Measurements from ENCODE around the gene ANKS1B.
"Not testable (repeated sequence)": the region's sequence is repeated elsewhere in the genome, so short reads cannot be mapped to it uniquely, and the experiment has no call there.

Gene ANKS1B

DNA sequence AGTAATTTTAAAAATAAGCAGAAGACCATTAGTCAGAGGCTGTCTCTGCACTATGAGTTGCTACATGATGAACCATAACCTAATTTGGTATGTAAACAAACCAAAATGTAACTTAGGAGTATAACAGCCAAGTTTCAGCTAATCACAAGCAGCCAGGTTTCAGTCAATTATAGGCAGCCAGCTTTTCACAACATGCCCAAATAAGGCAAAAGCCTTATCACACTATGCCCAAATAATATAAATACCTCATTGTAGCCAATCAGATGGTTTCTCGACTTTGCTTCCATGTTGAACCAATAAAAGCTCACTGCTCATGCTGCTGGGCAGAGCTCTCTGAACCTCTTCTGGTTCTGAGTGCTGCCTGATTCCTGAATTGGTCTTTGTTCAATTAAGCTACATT is 298.6 kb downstream of the ANKS1B start:
- no peak for DNase-seq

DNA sequence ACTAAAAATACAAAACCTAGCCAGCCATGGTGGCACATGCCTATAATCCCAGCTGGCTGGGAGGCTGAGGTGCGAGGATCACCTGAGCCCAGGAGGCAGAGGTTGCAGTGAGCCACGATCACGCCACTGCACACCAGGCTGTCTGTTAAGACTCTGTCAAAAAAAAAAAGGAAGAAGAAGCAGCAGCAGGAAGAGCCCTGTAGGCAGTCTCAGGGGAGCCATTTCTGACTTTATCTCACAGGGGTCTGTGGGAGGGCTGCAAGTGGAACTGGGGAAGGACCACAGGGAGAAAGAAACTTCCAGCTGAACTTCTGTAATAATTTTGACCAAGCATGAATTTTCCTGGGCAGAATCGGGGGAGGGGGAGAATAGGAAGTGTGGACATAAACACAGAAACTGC is 304.5 kb downstream of the ANKS1B start:
- DNase-seq = no peak

DNA sequence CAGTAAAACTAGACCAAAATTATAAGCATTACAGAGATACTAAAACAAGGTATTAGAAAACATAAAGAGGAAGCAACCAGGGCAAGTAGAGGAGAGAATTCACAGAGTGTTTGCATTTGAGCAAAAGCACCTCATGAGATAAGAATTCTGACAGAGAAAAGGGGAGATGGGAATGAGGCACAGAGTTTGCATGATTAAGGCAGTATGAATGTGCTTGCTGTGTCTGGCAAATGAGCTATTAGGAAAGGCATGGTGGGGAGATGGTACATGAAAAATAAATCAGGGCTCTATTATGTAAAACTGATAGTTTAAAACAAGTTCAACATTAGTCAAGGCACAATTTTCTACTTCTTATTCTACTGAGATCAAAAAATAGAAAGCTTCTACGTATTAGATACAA is 314.1 kb downstream of the ANKS1B start:
- no peak for DNase-seq

DNA sequence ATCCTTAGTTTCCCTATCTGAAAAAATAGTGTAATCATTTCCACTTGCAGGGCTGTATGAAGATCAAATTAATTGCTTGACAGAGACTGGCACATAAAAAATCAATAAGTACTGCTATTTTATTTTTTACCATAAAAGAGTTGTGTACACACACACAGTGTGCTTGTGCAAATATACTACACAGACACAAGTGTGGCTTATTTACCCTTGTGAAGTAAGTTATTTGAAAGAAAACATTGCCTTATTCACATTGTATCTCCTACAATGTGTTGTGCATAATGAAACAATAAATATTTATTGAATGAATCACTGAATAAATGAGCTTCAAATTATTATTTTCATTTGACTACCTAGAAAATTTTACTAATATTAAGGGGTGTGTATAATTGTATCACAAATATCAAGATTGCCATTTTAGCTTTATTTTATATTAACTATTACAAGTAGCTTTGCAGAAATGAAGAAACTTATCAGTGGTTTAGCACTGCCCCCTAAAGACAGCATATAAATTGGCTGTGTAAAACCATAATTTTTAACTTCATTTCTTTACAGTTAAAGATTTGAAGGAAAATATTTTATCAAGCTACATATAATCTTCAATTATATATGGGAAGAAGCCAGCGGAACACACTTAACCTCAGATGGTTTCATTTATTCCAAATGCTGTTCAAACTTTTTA is 325.9 kb downstream of the ANKS1B start:
- no peak for DNase-seq

DNA sequence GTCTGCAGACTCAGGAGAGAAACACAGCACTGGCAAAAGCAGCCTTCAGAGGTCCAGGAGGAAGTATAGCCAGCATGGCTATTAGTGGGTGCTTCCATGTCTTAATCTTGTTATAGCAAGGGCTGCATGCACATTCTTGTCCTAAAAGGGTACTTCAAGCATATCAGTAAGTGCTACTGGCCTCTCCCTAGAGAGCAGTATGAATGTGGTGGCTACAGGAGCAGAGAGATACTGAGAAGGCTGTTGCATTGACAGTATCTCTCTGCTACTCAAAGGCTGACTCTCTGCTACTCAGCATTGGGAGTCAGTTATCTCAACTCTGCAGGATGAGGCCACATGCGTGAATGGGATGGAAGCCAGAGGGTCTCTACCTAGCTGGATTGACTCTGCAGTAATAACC is 335.2 kb downstream of the ANKS1B start:
- no peak for DNase-seq

DNA sequence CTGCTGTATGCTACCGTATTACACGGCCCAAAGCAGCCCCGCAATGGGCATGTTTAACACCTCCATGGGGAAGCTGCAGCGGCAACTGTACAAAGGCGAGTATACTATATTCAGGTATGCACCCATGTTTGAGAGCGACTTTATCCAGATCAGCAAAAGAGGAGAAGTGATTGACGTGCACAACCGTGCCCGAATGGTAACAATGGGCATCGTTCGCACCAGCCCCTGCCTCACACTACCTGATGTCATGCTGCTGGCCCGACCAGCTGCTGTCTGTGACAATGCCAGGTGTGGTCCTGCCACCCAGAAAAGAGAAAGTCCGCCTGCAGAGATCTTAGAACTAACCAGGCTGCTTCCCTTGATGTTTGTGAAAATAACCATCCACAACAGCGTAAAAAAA is 336.6 kb downstream of the ANKS1B start:
- no peak for DNase-seq

- DNase-seq = no peak
Observed at GRCh38 chr12:99647453-99647852, 337.3 kb downstream of the ANKS1B start, which contains the start of gene GARIN6. GARIN6 (plus strand) TSS chr12:99647753; CDS start chr12:99648175, 422 bp downstream.

- DNase-seq = no peak
Observed at GRCh38 chr12:99644629-99645028, 340.1 kb downstream of the ANKS1B start.

GRCh38 chr12:99627459-99627858 is 357.3 kb downstream of the ANKS1B start:
- no peak for DNase-seq

- DNase-seq = not testable (repeated sequence)
Observed at GRCh38 chr12:99624591-99624990, 360.1 kb downstream of the ANKS1B start.

GRCh38 chr12:99620159-99620479 is 364.6 kb downstream of the ANKS1B start:
- no peak for DNase-seq

DNA sequence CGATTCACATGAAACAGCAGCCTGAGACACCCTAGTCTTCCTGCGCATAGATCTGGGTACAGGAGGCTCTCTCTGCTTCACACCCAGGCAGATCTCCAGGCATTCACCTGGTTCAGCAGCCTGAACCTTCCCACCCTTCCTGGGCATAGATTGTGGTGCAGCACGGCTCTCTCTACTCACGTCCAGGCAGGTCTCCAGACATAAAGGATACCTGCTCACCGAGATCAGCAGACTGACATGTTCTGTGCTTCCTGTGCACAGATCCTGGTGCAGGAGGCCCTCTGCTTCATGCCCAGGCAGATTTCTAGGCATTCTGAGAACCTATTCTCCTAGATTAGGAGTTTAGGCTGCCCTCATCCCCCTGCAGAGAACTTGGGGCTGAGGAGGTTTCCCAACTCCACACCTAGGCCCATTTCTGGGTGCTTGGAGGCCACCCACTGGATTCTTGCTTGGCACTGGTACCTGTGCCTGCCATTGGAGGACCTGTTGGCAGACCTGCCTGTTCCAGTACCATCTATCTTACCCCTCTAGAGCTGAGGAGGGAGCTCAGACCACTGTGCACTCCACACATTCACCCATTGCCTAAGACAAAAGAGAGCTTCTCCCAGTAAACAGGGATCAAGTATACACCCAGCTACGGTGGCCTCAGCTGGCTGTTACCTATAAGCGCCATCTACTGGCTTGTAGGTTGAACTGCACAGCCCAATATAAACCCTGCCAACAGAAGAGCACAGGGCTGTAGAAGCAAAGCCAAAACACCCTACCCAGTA is 365.2 kb downstream of the ANKS1B start:
- peak; percentile 49 for DNase-seq

DNA sequence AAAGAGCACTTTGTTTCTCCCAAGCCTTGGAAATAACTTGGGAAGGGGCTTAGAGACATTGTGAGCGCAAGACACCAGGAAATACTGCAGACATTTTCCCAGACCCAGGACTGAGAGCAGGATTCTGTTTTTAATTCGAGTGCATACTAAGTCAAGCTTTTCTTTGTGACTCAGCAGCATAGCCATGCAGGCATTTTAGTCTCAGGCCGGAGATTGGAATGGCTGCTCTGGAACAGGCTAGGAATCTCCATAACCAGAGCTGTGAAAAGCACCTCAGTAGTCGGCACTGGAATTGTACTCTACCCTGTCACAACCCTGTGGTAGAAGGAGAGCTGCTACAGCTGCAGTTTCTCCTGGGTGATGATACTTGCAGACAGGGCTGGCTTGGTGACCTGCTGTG is 366.1 kb downstream of the ANKS1B start:
- no peak for DNase-seq

DNA sequence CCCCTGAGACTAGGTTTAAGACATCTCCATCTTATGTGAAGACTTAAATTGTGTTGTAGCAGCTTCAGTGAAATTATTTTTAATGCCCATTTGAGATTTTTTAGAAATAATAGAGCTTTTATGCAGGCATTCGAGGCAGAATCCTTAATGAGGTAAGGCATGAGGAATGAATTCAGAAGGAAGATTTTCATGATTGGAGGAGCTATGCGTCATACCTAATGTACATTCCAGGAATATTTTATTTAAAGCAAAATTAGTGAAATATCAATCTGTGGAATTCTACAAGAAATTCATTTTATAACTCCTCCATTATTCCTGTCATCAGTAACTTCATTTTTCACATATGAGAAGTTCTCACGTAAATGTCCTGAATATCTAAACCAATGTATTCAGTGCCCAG is 373.1 kb downstream of the ANKS1B start:
- DNase-seq = no peak

DNA sequence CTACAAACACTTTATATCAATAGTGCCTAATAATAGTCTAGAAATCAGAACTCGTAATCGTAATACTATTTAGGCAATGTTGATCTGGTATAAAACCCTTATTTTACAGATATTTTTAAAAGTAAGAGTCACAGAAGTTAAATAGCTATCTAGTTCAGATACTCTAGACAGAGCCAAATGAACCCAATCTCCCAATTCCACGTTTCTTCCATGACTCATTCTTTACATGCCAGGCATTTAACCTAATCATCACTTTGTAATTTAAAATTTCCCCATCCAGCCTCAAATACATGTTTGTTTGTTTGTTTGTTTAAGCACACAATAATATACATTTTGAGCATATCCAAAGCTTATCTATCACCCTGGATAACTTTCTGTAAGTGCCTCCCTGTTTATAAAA is 373.6 kb downstream of the ANKS1B start:
- no peak for DNase-seq

GRCh38 chr12:99609455-99610181 is 375.1 kb downstream of the ANKS1B start:
- DNase-seq = no peak

- DNase-seq = no peak
Observed at GRCh38 chr12:99600388-99600787, 384.3 kb downstream of the ANKS1B start.

- DNase-seq = no peak
Observed at GRCh38 chr12:99598785-99599184, 386.0 kb downstream of the ANKS1B start.

DNA sequence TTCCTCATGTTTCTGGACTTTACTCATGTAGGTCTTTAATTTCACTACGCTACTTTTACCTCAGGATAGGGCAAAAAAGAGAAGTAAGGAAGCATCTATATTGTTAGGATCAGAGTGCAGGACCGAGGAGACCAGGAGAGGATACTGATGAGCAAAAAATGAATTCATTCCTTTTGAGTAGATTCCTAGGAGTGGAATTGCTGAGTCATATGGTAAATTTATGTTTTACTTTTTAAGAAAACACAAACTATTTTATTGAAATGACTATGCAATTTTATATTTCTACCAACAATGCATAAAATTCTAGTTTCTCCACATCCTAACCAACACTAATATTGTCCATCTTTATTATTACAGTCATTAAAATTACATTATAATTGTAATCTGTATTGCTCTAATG is 388.0 kb downstream of the ANKS1B start:
- DNase-seq = no peak

DNA sequence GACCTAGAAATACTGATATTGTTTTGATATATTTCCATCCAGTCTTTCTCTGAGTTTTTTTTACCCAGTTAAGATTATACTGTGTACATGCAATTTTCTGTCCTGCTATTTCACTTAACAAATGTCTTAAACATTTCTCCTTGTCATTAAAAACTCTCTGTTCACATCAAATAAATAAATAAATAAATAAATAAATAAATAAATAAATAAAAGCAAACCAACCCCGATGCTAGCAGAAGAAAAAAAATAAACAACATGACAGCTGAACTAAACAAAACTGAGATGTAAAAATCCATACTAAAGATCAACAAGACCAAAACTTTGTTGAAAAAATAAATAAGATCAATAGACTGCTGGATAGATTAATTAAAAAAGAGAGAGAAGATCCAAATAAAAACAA is 407.6 kb downstream of the ANKS1B start:
- not testable (repeated sequence) for DNase-seq

- no peak for DNase-seq
Observed at GRCh38 chr12:99573980-99574379, 410.8 kb downstream of the ANKS1B start.

DNA sequence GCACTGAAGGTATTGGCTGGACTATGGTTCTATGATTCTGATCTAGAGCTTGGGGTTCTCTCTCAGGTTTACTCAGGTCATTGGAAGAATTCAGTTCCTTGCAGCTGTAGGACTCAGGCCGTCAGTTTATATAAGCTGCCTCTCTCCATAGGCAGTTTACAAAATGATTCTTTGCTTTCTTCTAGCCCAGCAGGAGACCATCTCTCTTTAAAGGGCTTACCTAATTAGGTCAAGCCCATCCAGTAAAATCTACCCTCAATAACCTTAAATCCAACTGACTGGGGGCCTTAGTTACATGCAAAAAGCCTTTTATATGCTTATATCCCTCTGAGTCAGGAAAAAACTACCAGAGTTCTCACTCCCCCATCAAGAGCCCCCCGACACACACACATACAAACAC is 417.7 kb downstream of the ANKS1B start:
- DNase-seq = no peak

GRCh38 chr12:99558109-99558508 is 426.6 kb downstream of the ANKS1B start:
- DNase-seq = no peak

- no peak for DNase-seq
Observed at GRCh38 chr12:99553461-99553860, 431.3 kb downstream of the ANKS1B start.

Measured in MV-4-11 (cell line).